T-helper 1 cell (primary cell): Measurements from ENCODE around the gene PRAMEF9.
A peak's percentile ranks its signal among the peaks of the same experiment; 100 is the strongest.
"Not testable (repeated sequence)": the region's sequence is repeated elsewhere in the genome, so short reads cannot be mapped to it uniquely, and the experiment has no call there.

ENCODE experiments used
- DNase-seq, 5 donors: peaks; one replicate each; pipeline ENCODE4 v3.0.0-alpha.2; 2012 to 2020
- total RNA-seq, 4 donors: gene quantifications; one replicate each; lab custom pipeline; 2026; lab: John Stamatoyannopoulos, UW

Gene PRAMEF9
- 0 reads per million in 4 donors for total RNA-seq

- not testable (repeated sequence) for DNase-seq
These were observed at the start of gene PRAMEF9 for GRCh38 chr1:13171548-13171947. PRAMEF9 (plus strand) TSS chr1:13171848; CDS start chr1:13175281, 3,433 bp downstream.

- DNase-seq = not testable (repeated sequence)
These were observed 15.7 kb upstream of the PRAMEF9 start, which contains the start of gene PRAMEF26 for GRCh38 chr1:13155909-13156308. PRAMEF26 (minus strand) TSS chr1:13156009; CDS start chr1:13153095, 2,914 bp downstream.

GRCh38 chr1:13165531-13165930 is 6.1 kb upstream of the PRAMEF9 start, which contains the start of gene HNRNPCL4:
HNRNPCL4 (minus strand) TSS chr1:13165631; CDS start chr1:13165467, 164 bp downstream.
- not testable (repeated sequence) for DNase-seq

GRCh38 chr1:13201309-13201708 is 29.7 kb downstream of the PRAMEF9 start, which contains the start of gene PRAMEF13:
PRAMEF13 (minus strand) TSS chr1:13201409; CDS start chr1:13199589, 1,820 bp downstream.
- DNase-seq = not testable (repeated sequence)

GRCh38 chr1:13208712-13209111 is 37.1 kb downstream of the PRAMEF9 start:
- not testable (repeated sequence) for DNase-seq

- not testable (repeated sequence) for DNase-seq
These were observed 45.0 kb downstream of the PRAMEF9 start for GRCh38 chr1:13216619-13217018.

- DNase-seq = not testable (repeated sequence)
These were observed 47.6 kb downstream of the PRAMEF9 start for GRCh38 chr1:13219203-13219602.

- DNase-seq = not testable (repeated sequence)
These were observed 51.1 kb downstream of the PRAMEF9 start for GRCh38 chr1:13222788-13223187.

- no peak for DNase-seq
These were observed 52.9 kb downstream of the PRAMEF9 start for GRCh38 chr1:13224480-13225060.

GRCh38 chr1:13225675-13226204 is 54.1 kb downstream of the PRAMEF9 start, which contains the start of gene PRAMEF18:
PRAMEF18 (minus strand) TSS chr1:13226154; CDS start chr1:13226106, 48 bp downstream.
- DNase-seq = not testable (repeated sequence)

GRCh38 chr1:13227271-13228055 is 55.8 kb downstream of the PRAMEF9 start:
- not testable (repeated sequence) for DNase-seq

GRCh38 chr1:13228343-13228781 is 56.7 kb downstream of the PRAMEF9 start:
- DNase-seq = peak in 2 of 5 donors; percentile 25 to 26
